Measurements from ENCODE around the gene LRRTM1.

The LRRTM1 gene

GRCh38 chr2:80300954-80301353 is 3.6 kb downstream of the LRRTM1 start:
- DNase-seq: no peak

GRCh38 chr2:80300346-80300745 is 4.2 kb downstream of the LRRTM1 start:
- DNase-seq: no peak

- no peak for DNase-seq
Measured at GRCh38 chr2:80299661-80300060, 4.9 kb downstream of the LRRTM1 start.

GRCh38 chr2:80298954-80299353 is 5.6 kb downstream of the LRRTM1 start:
- DNase-seq: no peak

GRCh38 chr2:80293039-80293438 is 11.5 kb downstream of the LRRTM1 start:
- DNase-seq: no peak

GRCh38 chr2:80292474-80292873 is 12.1 kb downstream of the LRRTM1 start:
- no peak for DNase-seq

DNA sequence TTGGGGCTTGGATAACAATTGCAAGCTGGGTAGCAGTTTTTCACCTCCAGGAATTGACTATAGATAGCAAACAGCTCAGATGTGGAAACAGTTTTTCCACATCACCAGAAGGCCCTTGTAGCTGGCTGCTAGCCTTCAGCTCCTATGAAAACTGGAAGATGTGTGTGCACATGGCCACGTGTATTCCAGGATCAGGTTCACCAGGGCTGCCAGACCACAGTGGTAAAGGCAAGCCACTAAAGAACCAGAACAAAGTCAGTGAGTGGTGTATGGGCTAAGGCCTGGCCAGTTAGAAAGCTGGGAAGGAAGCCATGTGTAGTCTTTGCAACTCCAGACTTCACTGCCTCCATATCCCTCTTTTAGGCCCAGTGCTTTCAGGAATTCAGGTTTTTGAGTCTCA is 12.9 kb downstream of the LRRTM1 start:
- no peak for DNase-seq

DNA sequence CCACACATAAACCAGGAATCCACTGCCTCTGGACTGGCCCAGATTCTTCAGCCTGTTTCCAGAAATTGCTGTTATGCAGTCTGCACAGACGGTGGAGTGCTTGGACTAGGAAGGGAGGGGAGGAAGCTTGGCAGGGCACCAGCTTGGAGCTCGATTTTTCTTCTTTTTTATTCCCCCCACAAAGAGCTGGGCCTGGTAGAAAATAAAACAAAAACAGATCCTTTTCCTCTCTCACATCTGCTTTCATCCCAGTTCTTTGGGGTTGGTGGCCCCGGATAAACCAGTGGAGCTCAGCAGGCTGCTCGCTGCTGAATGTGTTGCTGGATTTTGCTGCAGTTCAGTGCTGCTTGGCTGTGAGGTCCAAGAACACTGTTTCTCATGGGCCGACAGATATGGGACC is 16.0 kb downstream of the LRRTM1 start:
- DNase-seq: no peak

DNA sequence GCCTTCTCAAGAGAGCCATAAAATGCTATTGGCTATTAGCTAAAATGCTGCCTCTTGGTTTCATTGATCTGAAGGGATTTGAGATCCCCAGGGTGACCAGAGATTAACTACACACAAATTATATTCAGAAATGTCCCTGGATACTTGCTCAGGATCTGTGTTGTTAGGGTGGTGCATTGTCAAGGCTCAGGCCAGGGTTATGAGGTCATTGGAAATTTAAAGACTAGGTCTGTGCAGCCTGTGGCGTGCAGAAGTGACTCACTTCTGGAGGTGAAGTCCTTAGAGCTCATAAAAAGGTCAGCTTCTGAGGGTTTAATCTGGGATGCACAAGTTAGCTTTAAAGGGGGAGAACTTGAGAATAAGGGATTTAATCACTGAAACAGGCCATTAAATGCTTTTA is 23.5 kb downstream of the LRRTM1 start:
- DNase-seq: no peak

DNA sequence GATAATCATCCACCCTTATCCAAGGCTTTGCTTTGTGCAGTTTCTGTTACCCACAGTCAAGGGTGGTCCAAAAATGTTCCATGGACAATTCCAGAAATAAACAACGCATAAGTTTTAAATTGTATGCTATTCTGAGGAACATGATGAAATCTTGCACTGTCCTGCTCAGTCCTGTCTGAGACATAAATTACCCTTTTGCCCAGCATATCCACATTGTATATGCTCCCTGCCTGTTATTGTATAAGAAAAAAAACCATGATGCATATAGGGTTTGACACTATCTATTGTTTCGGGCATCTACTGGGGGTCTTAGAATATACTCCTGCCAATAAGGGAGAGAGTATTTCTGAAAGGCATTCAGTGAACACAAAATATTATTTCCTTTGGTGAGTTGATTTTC is 24.0 kb downstream of the LRRTM1 start:
- DNase-seq: no peak

DNA sequence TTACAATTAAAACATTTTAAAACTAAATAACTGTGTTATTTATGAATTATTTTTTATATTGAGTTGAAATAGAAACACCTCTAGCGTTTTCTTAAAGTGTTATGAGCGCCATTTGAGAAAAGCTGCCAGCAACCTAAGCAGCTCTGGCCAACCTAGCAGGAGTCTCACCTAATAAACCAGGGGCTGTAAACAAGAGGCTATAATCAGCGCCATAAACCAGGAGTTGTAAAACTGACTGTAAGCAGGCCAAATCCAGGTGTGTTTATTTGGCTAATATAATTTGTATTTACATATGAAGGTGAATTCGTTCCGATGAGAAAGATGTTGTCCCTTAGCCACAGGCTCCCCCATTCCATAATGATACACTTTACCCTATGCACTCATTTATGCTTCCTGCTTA is 34.7 kb downstream of the LRRTM1 start:
- no peak for DNase-seq

DNA sequence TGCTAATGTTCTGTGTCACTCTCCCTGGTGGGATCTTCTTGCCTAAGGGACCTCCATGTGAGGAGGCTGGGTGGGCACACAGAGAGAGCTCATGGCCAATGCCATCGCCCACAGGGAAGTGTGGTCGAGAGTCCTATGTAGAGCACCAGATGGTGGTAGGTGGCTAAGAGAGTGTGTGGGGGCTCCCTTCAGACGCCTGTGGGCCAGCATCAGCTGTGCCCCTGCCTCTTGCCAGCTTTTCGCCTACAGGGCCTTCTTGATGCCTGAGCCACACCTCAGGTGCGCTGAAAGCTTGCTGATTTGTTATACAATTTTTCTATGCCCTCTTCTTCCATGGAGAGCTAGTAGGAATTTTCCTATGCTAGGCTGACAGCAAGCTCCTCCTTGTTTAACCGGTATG is 38.3 kb downstream of the LRRTM1 start:
- DNase-seq: no peak

DNA sequence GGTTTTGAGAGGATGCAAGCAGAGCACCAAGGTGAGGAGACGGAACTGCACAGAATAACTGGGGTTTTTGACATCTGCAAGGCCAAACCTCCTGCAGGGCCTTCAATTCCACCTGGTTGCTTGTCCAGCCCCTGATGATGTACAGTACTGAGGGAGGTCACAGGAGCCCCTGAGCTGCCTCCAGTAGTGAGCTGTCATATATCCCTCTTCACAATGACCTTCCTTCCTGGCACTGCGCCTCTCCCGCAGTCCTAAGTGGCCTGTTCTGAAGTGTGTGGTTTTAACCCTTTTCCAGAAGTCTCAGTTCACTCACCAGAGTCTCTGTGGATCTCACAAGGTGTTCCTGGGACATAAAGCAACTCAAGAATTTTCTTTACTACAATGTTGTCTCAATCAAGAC is 45.3 kb downstream of the LRRTM1 start:
- no peak for DNase-seq

DNA sequence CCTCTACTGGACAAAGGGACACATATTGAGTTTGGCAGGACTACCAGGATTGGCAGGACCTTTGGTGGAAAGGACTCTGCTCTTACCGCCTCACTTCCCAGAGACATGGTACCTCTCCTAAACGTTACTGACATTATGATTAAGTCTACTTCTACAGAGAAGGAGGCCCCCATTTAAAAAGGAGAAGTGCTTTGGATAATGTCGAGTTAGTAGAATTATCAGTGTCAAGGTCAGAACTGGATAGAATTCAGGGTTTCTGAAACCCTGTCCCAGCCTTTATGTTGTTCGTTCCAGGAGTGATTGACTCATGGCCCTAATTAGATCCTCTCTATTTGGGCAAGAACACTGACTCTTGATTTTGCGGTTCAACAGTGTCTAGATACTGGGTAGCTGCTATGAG is 45.8 kb downstream of the LRRTM1 start:
- no peak for DNase-seq

DNA sequence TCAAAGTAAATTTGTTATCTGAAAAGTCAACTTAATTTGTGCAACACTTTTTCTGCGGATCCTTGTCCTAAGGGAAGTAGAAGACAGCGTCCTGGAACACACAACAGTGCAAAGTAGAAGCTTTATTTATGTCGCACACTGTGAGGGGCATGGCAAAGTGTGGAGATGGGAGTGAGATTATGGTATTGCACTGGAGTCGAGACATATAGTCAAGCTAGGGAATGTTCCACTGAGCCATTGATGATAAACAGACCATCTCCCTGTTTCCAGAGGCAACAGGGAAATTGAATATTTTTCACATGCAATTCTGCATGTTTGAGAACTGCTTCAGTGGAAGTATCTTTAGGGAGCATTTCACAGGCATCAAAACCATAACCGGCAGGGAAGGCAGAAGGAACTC is 46.2 kb downstream of the LRRTM1 start:
- no peak for DNase-seq

GRCh38 chr2:80257450-80257849 is 47.1 kb downstream of the LRRTM1 start:
- DNase-seq: no peak

- no peak for DNase-seq
Measured at GRCh38 chr2:80256782-80257167, 47.8 kb downstream of the LRRTM1 start.

GRCh38 chr2:80255918-80256781 is 48.4 kb downstream of the LRRTM1 start:
- DNase-seq: no peak

DNA sequence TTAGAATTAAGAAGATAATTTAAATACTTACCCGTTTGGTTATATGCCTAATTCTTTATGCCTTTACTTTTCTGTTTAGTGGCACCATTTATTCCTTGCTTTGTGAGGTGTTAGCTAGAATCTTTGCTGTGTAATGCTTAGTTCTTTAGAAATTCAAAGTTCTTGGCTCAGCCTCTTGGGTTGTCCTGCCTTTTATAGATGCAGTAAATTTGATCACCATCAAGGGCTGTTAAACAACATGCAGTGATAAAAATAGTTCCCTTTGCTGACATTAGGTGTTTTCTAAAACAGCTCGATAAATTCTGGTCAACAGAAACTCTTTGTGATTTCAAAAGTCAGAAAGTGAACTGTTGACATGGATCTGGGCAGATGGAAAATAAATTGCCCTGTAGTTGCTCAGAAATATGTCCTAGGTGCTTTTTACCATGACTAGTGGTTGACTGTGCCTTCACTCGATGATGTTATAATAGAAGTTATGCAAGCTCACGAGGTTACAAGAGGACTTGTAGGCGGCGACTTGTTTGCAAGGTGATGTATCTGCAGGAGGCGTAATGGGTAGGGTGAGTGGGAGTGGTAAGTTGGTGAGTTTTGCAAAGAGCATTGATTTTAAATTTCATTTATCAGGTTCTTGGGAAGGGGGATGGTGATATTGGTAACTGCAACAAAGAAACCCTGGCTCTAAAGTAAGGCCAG is 52.1 kb downstream of the LRRTM1 start:
- DNase-seq: no peak
